Activated CD8-positive, alpha-beta T cell treated with anti-CD3 and anti-CD28 coated beads for 36 hours (primary cell): ENCODE results near the gene RTKN2. TPM values are rescaled to one million over a fixed set of nuclear protein-coding genes. Genes with fewer than 3 reads are reported as not detected.

ENCODE experiments used
- ATAC-seq: fragments of 200-7000 bp; cut with Tn5 transposase; one replicate; pipeline ENCODE4 v1.10.0; 2021; ENCODE audit warnings: mild to moderate bottlenecking, moderate library complexity
- CTCF ChIA-PET: fragments of 350-600 bp; sonication (Branson Sonifier 250); formaldehyde crosslinking; loops from one replicate; lab custom pipeline; 2021; ENCODE audit warnings: antibody characterized with exemption; lab: Charles Lee
- POLR2A ChIA-PET: fragments of 350-600 bp; sonication (Branson Sonifier 250); formaldehyde crosslinking; loops from one replicate; lab custom pipeline; 2021; ENCODE audit warnings: antibody characterized with exemption; lab: Charles Lee
- DNase-seq: peaks from one replicate; pipeline ENCODE4 v3.0.0-alpha.2; 2020
- H3K27ac Mint-ChIP-seq: one replicate; pipeline ENCODE4 v1.8.0; 2021; ENCODE audit warnings: mild to moderate bottlenecking, mixed read lengths
- H3K27me3 Mint-ChIP-seq: one replicate; pipeline ENCODE4 v1.8.0; 2021; ENCODE audit warnings: mixed read lengths
- H3K36me3 Mint-ChIP-seq: one replicate; pipeline ENCODE4 v1.8.0; 2021; ENCODE audit warnings: low read depth, mixed read lengths
- H3K4me1 Mint-ChIP-seq: one replicate; pipeline ENCODE4 v1.8.0; 2021; ENCODE audit warnings: low read depth, mixed read lengths
- H3K4me3 Mint-ChIP-seq: one replicate; pipeline ENCODE4 v1.8.0; 2021; ENCODE audit warnings: mild to moderate bottlenecking, moderate library complexity, mixed read lengths
- H3K9me3 Mint-ChIP-seq: one replicate; pipeline ENCODE4 v1.8.0; 2021; ENCODE audit warnings: mixed read lengths
- CTCF ChIP-seq: fragments of 200-600 bp; IDR thresholded peaks from one replicate; pipeline ENCODE4 v1.8.0; 2022; ENCODE audit warnings: antibody characterized with exemption, mild to moderate bottlenecking
- intact Hi-C: fragments of 100-400 bp; cut with micrococcal nuclease; formaldehyde crosslinking; loops from one replicate; pipeline ENCODE4 v1.10.0; 2022
- total RNA-seq, 2 experiments: library from RNA; stranded (reverse); gene quantifications; one replicate each; pipeline ENCODE4 v1.2.3, GENCODE V29; 2021

RTKN2 gene
- total RNA-seq, 2 experiments from 2014 or later, result 1.1 to 1.4 TPM

DNA sequence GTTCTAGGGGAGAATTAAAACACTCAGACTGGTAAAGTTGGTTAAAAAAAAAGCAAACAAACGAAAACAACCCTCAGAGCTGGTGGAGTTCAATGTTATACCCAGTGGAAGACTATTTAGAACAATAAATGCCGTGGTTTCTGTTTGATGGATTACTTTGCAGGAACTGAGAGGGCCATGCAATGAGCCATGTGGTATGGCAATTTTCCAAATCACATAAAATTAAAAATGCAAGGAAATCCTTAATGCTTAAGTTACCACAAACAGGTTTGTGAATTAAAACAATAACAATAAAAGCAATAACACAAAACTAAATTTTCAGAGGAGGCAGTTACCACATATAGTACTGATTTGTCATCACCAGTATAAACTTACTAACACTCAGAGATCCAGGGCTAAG is 96.9 kb downstream of the RTKN2 start:
- no peak overlapping the region for H3K27ac Mint-ChIP-seq

DNA sequence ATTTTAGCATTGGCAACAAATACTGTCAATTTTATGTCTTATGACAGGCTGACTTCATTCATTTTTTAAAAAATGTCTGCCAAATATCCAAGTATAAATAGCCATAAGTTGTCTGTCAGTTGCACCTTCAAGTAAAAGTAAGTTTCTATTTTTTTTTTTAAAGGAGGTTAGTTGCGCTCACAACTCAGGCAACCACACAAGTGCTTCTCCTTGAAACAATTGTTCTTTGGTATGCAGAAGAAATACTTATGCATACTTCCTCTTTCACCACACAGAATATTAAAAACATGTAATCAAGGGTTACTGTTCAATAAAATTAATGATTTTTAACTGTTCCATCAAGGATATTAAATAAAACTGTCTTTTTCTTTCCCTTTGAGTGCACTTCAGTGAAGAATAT is 97.9 kb downstream of the RTKN2 start:
- POLR2A ChIA-PET, result no interaction called here
- Mint-ChIP-seq H3K9me3 (peaks cover 15% of the 10 kb centered on the region), H3K36me3 (peaks cover 12% of the 10 kb centered on the region), H3K4me1 (peaks cover 18% of the 10 kb centered on the region), H3K27ac (no peak overlapping the region), H3K27me3 (no peaks in the 10 kb centered on the region), H3K4me3 (no peak overlapping the region)
- CTCF ChIA-PET, result no interaction called here
- intact Hi-C loops, result no loop called here
- ATAC-seq (no peak), DNase-seq (no peak)
- no peak for TF ChIP-seq CTCF

More for the DNA sequence above, 96.9 kb downstream of the RTKN2 start:
- intact Hi-C loops, result no loop called here
- CTCF ChIA-PET, result interaction anchor here (1.4 kb wide), 1 partner anchor 62 kb away, joined by 3 read pairs; no protein-coding TSS in a partner anchor
- POLR2A ChIA-PET, result interaction anchor here (0.5 to 0.9 kb wide), 2 partner anchors 30 to 361 kb away, joined by 3 read pairs; no protein-coding TSS in a partner anchor
- peaks cover 15% of the 10 kb centered on the region for H3K36me3 Mint-ChIP-seq
- no peak overlapping the region for H3K4me3 Mint-ChIP-seq
- peaks cover 14% of the 10 kb centered on the region for H3K4me1 Mint-ChIP-seq
- ATAC-seq (no peak), DNase-seq (no peak)
- H3K27me3 Mint-ChIP-seq, result no peaks in the 10 kb centered on the region
- TF ChIP-seq CTCF, result no peak
- peaks cover 19% of the 10 kb centered on the region for H3K9me3 Mint-ChIP-seq

- no peak overlapping the region for H3K27ac Mint-ChIP-seq
- H3K36me3 Mint-ChIP-seq, result no peaks in the 10 kb centered on the region
- H3K9me3 Mint-ChIP-seq, result no peaks in the 10 kb centered on the region
- no peak overlapping the region for H3K4me3 Mint-ChIP-seq
- no peak for ATAC-seq
- CTCF ChIA-PET, result interaction anchor here (0.6 kb wide), 1 partner anchor 270 kb away, joined by 3 read pairs; no protein-coding TSS in a partner anchor
- DNase-seq, result no peak
- no peaks in the 10 kb centered on the region for H3K27me3 Mint-ChIP-seq
- TF ChIP-seq CTCF, result no peak
- POLR2A ChIA-PET, result no interaction called here
- peaks cover 9% of the 10 kb centered on the region for H3K4me1 Mint-ChIP-seq
- intact Hi-C loops, result no loop called here
These were observed 102.1 kb downstream of the RTKN2 start for GRCh38 chr10:62166331-62167131.

DNA sequence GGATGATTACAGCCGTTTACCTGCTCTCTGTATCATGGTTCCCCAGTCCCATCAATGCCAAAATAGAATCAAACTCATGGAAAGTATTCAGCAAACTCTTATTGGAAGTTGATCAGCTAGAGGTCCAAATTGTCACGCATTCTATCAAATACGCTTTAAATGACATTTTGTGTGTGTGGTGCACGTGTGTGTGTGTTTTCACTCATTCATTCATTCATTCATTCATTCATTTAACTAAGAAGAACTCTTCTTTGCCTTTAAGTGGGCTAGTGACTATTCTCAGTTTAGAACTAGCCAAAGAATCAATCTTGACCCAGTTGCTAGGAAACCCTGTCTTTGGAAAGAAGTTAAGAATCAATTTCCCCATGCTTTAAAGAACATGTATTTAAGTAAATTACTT is 102.8 kb downstream of the RTKN2 start:
- DNase-seq (no peak), ATAC-seq (no peak)
- Mint-ChIP-seq H3K9me3 (no peaks in the 10 kb centered on the region), H3K4me1 (peaks cover 12% of the 10 kb centered on the region), H3K27me3 (no peaks in the 10 kb centered on the region), H3K36me3 (no peaks in the 10 kb centered on the region), H3K27ac (no peak overlapping the region), H3K4me3 (no peak overlapping the region)
- intact Hi-C loops, result no loop called here
- ChIA-PET CTCF (interaction anchor here (0.6 kb wide), 1 partner anchor 269 kb away, joined by 3 read pairs; no protein-coding TSS in a partner anchor), POLR2A (no interaction called here)
- TF ChIP-seq CTCF, result no peak

DNA sequence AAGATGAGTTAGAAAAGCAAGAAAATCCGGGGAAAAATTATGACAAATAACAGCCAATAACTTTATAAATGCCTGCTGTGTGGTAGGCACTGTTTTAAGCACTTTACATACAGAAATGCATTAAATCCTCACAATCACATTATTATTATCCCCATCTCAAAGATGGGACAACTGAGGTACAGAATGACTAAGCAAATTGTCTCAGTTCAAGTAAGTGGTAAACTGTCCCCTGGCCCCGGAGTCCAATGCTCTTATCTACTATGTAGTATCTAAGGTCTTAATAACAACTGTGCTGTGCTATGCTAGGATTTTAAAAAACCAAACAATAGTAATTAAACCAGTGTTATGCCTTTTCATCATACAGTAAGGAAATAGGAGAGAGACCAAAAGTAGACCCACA is 105.6 kb downstream of the RTKN2 start:
- no peak for ATAC-seq
- ChIA-PET CTCF (interaction anchor here (1.9 kb wide), 1 partner anchor 82 kb away, joined by 4 read pairs; no protein-coding TSS in a partner anchor), POLR2A (no interaction called here)
- no peak for TF ChIP-seq CTCF
- DNase-seq, result no peak
- no peak overlapping the region for H3K27ac Mint-ChIP-seq
- intact Hi-C loops, result no loop called here
- H3K4me1 Mint-ChIP-seq, result peaks cover 17% of the 10 kb centered on the region
- no peaks in the 10 kb centered on the region for H3K27me3 Mint-ChIP-seq
- H3K36me3 Mint-ChIP-seq, result no peaks in the 10 kb centered on the region
- H3K4me3 Mint-ChIP-seq, result no peak overlapping the region
- no peaks in the 10 kb centered on the region for H3K9me3 Mint-ChIP-seq
